ENCODE data around the gene PRM3.

The PRM3 gene

DNA sequence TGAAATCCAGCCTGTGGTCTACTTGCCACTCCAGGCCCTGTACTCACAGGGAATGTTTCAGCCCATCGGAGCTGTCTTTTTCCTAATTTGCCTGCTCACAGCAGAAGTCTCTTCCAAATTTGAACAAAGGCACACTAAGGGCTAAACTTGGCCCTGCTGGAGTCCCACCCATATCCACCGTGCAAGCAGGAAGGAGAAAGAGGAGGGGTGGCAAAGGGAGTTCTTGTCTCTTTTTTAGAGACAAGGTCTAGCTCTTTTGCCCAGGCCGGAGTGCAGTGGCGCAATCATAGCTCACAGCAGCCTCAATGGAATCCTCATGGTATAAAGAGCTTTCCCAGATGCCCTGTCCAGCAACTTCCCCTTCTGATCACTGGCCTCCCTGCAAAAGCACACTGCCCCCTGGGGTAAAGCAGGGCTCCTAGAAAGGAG, 10.4 kb upstream of the PRM3 start:
- no peak for FAIRE-seq
- DNase-seq (ENCODE audit: low spot score), result no peak

DNA sequence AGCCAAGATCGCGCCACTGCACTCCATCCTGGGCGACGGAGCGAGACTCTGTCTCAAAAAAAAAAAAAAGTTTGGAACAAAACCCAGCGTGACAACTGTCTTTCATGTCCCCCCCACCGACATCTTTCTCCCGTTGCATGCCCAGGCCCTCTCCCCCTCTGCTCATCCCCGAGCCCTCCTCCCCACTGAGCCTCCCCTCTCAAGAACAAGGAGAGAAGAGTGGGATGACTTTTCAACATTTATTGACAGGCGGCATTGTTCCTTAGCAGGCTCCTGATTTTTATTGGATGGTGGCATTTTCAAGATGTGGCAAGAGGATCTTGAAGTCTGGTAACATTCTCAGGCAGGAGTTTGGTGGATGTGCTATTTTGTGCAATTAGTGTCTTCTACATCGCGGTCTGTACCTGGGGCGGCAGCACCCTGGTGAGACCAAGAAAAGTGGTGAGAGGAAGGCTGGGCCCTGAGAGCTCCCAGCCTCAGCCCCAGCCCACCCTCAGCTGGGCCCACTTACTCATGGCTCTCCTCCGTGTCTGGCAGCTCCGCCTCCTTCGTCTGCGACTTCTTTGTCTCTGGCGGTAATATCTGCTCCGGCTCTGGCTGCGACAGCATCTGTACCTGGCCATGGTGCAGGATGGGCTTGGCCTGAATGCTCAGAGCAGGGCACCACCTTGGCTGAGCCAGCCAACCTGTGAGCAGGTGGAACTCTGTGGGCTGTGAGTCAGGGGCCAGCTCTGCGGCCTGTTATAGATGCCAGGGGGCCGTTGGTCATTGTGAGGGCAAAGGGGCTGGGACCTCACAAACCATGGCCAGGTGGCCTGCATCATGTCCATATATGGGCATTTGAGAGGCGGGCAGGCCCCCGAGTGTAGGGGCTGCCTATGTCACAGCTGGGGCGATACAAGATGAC, 7.4 kb upstream of the PRM3 start, which contains the start of gene PRM1:
TSS of gene PRM1 (minus strand) at position 715 of the 907 bp plus-strand sequence. CDS start at position 623, 92 bp downstream.
- DNase-seq (ENCODE audit: low spot score) (no peak), FAIRE-seq (no peak)

- DNase-seq (ENCODE audit: low spot score), result no peak
- FAIRE-seq, result no peak
These were observed 5.5 kb upstream of the PRM3 start for GRCh38 chr16:11278681-11279628.

GRCh38 chr16:11277607-11278337, 4.3 kb upstream of the PRM3 start:
- FAIRE-seq (no peak), DNase-seq (ENCODE audit: low spot score) (no peak)

GRCh38 chr16:11276896-11277593, 3.6 kb upstream of the PRM3 start:
- no peak for FAIRE-seq
- DNase-seq (ENCODE audit: low spot score), result no peak

GRCh38 chr16:11276143-11276895, 2.9 kb upstream of the PRM3 start, which contains the start of gene PRM2:
Gene PRM2 (minus strand): TSS chr16:11276480. CDS start chr16:11276370, 110 bp downstream.
- no peak for DNase-seq (ENCODE audit: low spot score)
- FAIRE-seq, result no peak

DNA sequence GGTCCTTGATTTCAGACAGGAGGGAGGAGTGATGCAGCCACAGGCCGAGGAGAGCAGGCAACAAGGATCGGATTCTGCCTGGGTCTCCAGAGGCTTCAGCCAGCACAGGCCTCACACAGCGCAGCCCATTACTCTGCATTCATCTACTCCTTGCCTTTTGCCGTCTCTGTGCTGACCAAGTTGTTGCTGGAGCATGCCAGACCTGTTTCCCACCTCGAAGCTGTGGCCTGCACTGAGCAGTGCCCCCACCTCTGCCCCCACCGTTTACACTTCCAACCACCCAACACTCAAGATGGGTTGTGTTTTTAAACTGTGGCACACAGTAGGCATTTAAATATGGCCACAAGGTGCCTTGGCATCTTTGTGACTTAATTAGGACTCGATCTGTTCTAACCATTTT, 1.5 kb upstream of the PRM3 start:
- FAIRE-seq (no peak), DNase-seq (ENCODE audit: low spot score) (no peak)

DNA sequence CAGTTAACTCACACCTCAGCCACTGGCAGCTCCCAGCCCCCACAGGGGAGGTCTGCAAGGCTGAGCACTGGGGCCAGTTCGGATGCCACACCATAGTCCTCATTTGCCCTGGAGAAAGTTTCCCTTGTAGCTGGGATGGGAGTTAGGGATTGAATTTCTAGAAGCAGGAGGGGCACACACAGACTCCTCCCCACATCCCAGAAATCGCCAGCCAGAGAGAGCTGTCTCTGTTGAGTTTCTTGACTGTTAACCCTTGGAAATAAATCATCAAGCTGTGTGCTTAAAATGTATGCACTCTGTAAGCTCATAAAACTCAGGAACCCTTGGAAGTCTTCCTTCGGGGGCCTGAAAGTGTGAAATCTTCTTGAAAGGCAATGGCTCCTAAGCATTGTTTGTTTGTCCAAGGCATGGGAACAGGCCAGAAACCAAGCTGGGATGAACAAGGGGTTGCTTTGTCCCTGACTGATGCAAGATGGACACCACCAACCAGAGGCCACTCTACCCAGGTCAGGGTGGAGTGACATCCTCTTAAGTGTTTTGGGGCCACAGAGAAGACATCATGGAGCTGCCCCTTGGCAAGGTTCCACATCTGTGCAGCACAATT, 394 bp upstream of the PRM3 start:
- FAIRE-seq (no peak), DNase-seq (ENCODE audit: low spot score) (no peak)

GRCh38 chr16:11272484-11272883, 945 bp downstream of the PRM3 start:
- DNase-seq (ENCODE audit: low spot score) (no peak), FAIRE-seq (no peak)

- DNase-seq (ENCODE audit: low spot score) (no peak), FAIRE-seq (no peak)
These were observed 1.8 kb downstream of the PRM3 start for GRCh38 chr16:11271610-11272009.

DNA sequence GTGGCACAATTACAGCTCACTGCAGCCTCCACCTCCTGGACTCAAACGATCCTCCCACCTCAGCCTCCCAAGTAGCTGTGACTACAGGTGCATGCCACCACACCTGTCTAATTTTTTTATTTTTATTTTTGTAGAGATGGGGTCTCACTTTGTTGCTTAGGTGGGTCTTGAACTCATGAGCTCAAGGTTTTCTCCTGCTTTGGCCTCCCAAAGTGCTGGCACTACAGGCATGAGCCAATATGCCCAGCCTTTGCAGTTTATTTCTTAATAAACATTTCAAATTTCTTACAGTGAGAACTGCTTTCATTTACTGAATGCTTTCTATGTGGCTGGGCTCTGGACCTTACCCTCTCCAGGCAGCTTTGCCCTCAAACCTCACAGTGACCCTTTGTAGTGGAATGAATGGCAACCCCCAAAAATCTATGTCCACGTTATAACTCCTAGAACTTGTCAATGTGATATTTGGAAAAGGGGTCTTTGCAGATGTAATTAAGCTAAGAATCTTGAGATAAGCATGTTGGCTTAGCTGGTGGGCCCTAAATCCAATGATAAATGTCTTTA, 2.7 kb downstream of the PRM3 start:
- DNase-seq (ENCODE audit: low spot score) (no peak), FAIRE-seq (no peak)

DNA sequence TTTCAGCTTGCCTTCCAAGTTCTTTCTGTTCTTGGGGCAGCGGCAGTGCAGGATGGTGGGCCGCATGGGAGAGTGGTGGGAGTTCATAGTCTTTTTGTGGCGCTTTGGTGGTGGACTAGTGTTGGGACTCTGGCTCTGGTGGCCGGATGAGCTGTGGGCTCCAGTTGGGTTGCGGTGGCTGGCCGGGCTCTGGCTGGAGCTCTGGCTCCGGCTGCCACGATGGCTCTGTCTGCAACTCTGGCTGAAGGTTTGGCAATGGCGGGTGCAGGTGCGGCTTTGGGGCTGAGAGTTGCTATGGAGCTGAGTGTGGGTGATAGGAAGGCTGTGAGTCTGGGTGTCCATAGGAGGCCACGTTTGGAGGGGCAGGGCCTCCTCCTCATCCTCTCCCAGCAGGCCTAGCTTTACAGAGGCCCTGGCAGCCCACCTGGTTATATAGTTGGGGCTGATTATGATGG, 4.5 kb downstream of the PRM3 start, which contains the start of gene TNP2:
TSS of gene TNP2 (minus strand) at position 405 of the 455 bp plus-strand sequence. CDS start at position 342, 63 bp downstream.
- DNase-seq (ENCODE audit: low spot score), result no peak
- no peak for FAIRE-seq

DNA sequence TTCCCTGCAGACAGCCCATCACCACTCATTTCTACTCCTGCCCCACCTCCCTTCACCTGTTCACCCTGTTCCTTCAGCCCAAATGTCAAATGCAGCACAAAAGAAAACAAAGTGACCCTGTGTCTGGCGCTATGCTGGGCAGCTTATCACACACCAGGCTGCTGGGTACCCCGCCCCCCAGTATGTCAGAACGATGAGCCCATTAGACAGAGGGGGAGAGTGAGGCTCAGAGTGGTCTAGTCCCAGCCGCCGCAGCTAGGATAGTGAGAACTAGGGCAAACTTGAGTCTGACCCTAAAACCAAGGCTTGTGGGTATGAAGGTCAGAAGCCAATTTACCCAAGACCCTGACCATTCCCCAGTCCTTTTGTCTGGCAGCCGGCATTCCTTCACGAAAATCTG, 8.3 kb downstream of the PRM3 start:
- FAIRE-seq, result no peak

DNA sequence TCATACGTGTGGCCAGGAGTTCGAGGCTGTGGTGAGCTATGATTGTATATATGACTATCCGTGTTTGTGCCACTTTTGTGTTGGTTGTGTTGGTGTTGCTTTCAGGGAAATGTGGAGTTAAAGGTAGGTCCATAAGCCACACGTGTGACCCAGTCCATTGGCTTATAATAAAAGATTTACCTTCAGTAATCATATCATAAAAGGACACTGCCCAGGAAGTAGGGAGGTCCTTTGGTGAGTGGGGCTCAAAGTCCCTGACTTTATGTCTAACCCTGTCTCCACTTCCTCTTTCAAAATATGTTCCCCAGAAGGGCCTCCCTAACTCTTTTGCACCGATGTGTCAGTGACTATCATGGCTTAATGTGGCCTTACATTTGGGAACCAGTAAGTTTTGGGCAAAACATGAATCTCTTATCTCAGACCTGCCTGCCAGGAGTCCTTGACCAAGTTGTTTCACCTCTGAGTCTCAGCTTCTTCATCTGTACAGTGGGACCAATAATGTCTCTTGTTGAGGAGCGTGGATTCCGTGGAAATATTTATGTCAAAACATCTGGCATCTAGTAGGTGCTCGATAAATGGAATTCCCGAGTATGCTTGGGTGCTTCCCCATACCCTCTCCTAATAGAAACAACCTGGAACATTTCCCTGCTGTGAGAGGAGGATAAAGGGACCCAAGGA, 9.1 kb downstream of the PRM3 start:
- no peak for FAIRE-seq
- no peak for DNase-seq (ENCODE audit: low spot score)

More for the DNA sequence above, 8.3 kb downstream of the PRM3 start:
- DNase-seq (ENCODE audit: low spot score), result no peak

DNA sequence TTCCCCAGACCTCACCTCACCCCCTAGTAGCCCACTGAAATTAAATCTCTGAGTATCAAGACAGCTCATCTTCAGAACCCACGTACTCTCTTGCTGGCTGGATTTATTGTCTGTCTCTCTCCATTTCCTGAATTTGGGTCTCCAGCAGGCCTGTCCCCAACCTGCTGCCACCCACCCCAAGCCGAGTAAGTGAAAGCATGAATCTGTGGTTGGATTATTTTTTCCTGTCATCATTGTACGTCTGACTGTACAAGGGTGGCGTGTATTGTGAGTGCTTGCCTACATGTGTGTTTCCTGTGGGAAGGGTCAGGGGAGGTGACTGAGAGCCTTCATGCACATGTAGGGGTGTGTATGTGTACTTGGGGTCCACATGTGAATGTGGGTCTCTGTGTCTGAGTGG, 9.7 kb downstream of the PRM3 start:
- FAIRE-seq, result no peak

GRCh38 chr16:11262915-11263314, 10.5 kb downstream of the PRM3 start:
- no peak for DNase-seq (ENCODE audit: low spot score)
- no peak for FAIRE-seq

More for the DNA sequence above, 9.7 kb downstream of the PRM3 start:
- DNase-seq (ENCODE audit: low spot score), result no peak

DNA sequence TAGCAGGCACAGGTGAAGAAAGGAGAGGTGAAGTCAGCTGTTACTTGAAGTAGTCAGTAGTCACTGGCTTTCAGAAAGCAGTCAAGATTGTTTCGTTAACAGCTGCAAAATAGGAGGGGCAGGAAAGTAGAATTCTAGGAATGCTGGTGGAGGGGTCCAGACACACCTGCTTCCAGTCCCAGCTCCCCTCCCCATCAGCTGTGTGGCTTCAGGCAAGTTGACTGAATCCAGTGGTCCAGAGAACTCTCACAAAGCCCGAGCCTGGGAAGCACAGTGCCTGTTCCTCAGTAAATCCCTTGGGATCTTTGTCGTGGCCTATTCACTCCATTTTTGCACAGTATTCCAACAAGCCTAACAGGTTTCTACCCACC, 12.8 kb downstream of the PRM3 start:
- FAIRE-seq (no peak), DNase-seq (ENCODE audit: low spot score) (no peak)
